ENCODE data around the gene C2CD2. TPM values are rescaled to one million over a fixed set of nuclear protein-coding genes. Genes with fewer than 3 reads are reported as not detected.

Gene C2CD2
- total and polyA plus RNA-seq, 2 of the 8 experiments (the other 6 are each of a cell fraction or from before 2014, with no cell fraction given): 10.4 to 13.0 TPM

- peak overlapping the region in 3 of 4 experiments; percentile 35 to 39 (median 35); a peak in 3 of 7 replicates for H3K9ac ChIP-seq (replicated peaks in 1 of 4; ENCODE audit: extremely low read depth in 1 of 4, low read depth in 3 of 4, low read length in 3 of 4)
- DNase-seq (ENCODE audit: low read depth in 1 of 2, low spot score in 2 of 2) (no peak), FAIRE-seq (no peak)
- no peaks in the 10 kb centered on the region for H3K9me3 ChIP-seq (ENCODE audit: insufficient read depth in 2 of 2, low read depth in 1 of 2, low read length in 1 of 2)
- 30% methylated on average over 26 of the region's 48 CpGs; no CpG with 5 or more reads in 1 of the 2 experiments for WGBS, 2 experiments (ENCODE audit: extremely low coverage in 1 of 2, insufficient coverage in 1 of 2, insufficient read length in 1 of 2, insufficient replicate concordance in 2 of 2, low coverage in 1 of 2, low lambda C conversion rate in 2 of 2, missing lambda C conversion rate in 1 of 2)
- H3K18ac ChIP-seq (ENCODE audit: extremely low read depth, low read length): no peak overlapping the region; the same call in none of the 2 replicates
- H3K4ac ChIP-seq (replicated peaks; ENCODE audit: insufficient read length, low read depth, low read length): no peak overlapping the region
- no peak overlapping the region for H2AK5ac ChIP-seq (ENCODE audit: low read depth, low read length)
- H3K27ac ChIP-seq (ENCODE audit: low read depth, low read length): no peak overlapping the region
- no peak overlapping the region for H3K23ac ChIP-seq (ENCODE audit: insufficient read length)
- H2BK120ac ChIP-seq (replicated peaks; ENCODE audit: low read depth, low read length): no peak overlapping the region
- H2BK15ac ChIP-seq (ENCODE audit: low read length): no peak overlapping the region
- H3K14ac ChIP-seq (ENCODE audit: insufficient read length): no peak overlapping the region
- H4K20me1 ChIP-seq (replicated peaks in 1 of 2; ENCODE audit: control insufficient read depth in 1 of 2, insufficient read depth in 2 of 2, low read length in 2 of 2): peaks cover 0 to 5% of the 10 kb centered on the region in 2 experiments
- peak overlapping the region; percentile 68 to 93 for H3K4me2 ChIP-seq (ENCODE audit: insufficient read depth in 1 of 2, low read depth in 2 of 2, low read length in 2 of 2)
- peak overlapping the region; percentile 56 for H4K91ac ChIP-seq (replicated peaks; ENCODE audit: insufficient read length, low read length)
- no peak overlapping the region for H4K8ac ChIP-seq (ENCODE audit: extremely low read depth, insufficient read depth, low read length)
- no peaks in the 10 kb centered on the region for H3K36me3 ChIP-seq (ENCODE audit: control insufficient read depth in 2 of 4, insufficient read depth in 4 of 4, low read length in 3 of 4)
- H2AFZ ChIP-seq (ENCODE audit: low read length): no peak overlapping the region
- H3K79me2 ChIP-seq (ENCODE audit: control insufficient read depth in 1 of 2, insufficient read depth in 2 of 2, low read length in 2 of 2): peaks cover 0 to 34% of the 10 kb centered on the region in 2 experiments; a peak in 2 of 4 replicates
- no peak overlapping the region for H2BK5ac ChIP-seq (ENCODE audit: low read depth, low read length)
- peak overlapping the region; percentile 80 for H4K5ac ChIP-seq (ENCODE audit: insufficient read length, low read depth, low read length)
- H3K4me3 ChIP-seq (ENCODE audit: extremely low read depth in 1 of 4, insufficient read depth in 2 of 4, low read depth in 3 of 4, low read length in 4 of 4): peak overlapping the region; percentile 64 to 92 (median 76)
- H3K4me1 ChIP-seq (replicated peaks in 1 of 4; ENCODE audit: control insufficient read depth in 3 of 4, insufficient read depth in 4 of 4, low read length in 3 of 4): peaks cover 0 to 6% (median 0%) of the 10 kb centered on the region in 4 experiments; a peak in 4 of 7 replicates
- H3K79me1 ChIP-seq (ENCODE audit: low read depth, low read length): peaks cover 2% of the 10 kb centered on the region; the same call in 1 of the 2 replicates
- CTCF ChIA-PET (ENCODE audit: partially characterized antibody): interaction anchor here (0.9 to 2.1 kb wide), 7 partner anchors 10 to 298 kb away, joined by 3 to 8 read pairs (median 3); no protein-coding TSS in a partner anchor
- no peak overlapping the region for H2BK20ac ChIP-seq (ENCODE audit: low read length)
- H2BK12ac ChIP-seq (ENCODE audit: low read depth, low read length): 0 out of 2 replicates have a peak overlapping the region, but pooled peaks have one; percentile 18
- no peaks in the 10 kb centered on the region for H3K27me3 ChIP-seq (replicated peaks in 1 of 4; ENCODE audit: control insufficient read depth in 3 of 4, extremely low read depth in 1 of 4, insufficient read depth in 3 of 4, low read length in 3 of 4)
- peak overlapping the region; percentile 36 for H3K56ac ChIP-seq (replicated peaks; ENCODE audit: insufficient read length, low read depth, low read length)
- 0 out of 2 replicates have a peak, but pooled peaks have one; percentile 43 for TF ChIP-seq PHF8 (conservative IDR thresholded peaks at IDR 0.05; ENCODE audit: low read depth, low read length)
- no peak for TF ChIP-seq SIX5 (IDR thresholded peaks at IDR 0.05; ENCODE audit: low read depth, low read length)
- TF ChIP-seq KDM4A (IDR thresholded peaks at IDR 0.05; ENCODE audit: low read depth, low read length, severe bottlenecking): peak; percentile 59
- peak; percentile 61; the same call in 1 of the 2 replicates for TF ChIP-seq MAX (IDR thresholded peaks at IDR 0.05)
- 0 out of 2 replicates have a peak, but pooled peaks have one; percentile 24 for TF ChIP-seq USF2 (IDR thresholded peaks at IDR 0.05; ENCODE audit: low read length)
- peak; percentile 34 for TF ChIP-seq ASH2L (IDR thresholded peaks at IDR 0.05; ENCODE audit: low read length)
- H3K23me2 ChIP-seq (ENCODE audit: low read depth, low read length): peaks cover 4% of the 10 kb centered on the region; the same call in 1 of the 2 replicates
- POLR2A ChIA-PET (ENCODE audit: partially characterized antibody): interaction anchor here (0.6 to 1.7 kb wide), 11 partner anchors 9 to 413 kb away, joined by 3 to 6 read pairs (median 4); no protein-coding TSS in a partner anchor
Measured at GRCh38 chr21:41877901-41878830, 75.7 kb downstream of the C2CD2 start.
